SU-DHL-6 (cell line): ENCODE measurements around the gene ARFGEF2.

Experiments
- H2AFZ ChIP-seq: fragments of 200-600 bp; sonication (generic); 2 replicates; pipeline ENCODE4 v1.6.1; 2014; ENCODE audit warnings: low read depth, mild to moderate bottlenecking, moderate library complexity, mixed read lengths, antibody characterized with exemption, low read length; ENCODE audit not compliant: severe bottlenecking
- H3F3A ChIP-seq: fragments of 200-600 bp; shearing (Covaris generic); 2 replicates; pipeline ENCODE4 v1.6.0; 2016; ENCODE audit warnings: antibody characterized with exemption, mild to moderate bottlenecking; ENCODE audit not compliant: insufficient read depth
- H3K27ac ChIP-seq: fragments of 200-600 bp; sonication (generic); 2 replicates; pipeline ENCODE4 v1.5.1; 2016; ENCODE audit warnings: low read depth, mild to moderate bottlenecking, low read length, moderate library complexity, mixed read lengths
- H3K27me3 ChIP-seq: fragments of 200-600 bp; sonication (generic), shearing (Covaris generic); 2 replicates; pipeline ENCODE4 v1.6.0; 2014; ENCODE audit warnings: mild to moderate bottlenecking, low read length
- H3K36me3 ChIP-seq: fragments of 200-600 bp; sonication (generic); 2 replicates; pipeline ENCODE4 v1.6.1; 2014; ENCODE audit warnings: mild to moderate bottlenecking, low read length, mixed read lengths
- H3K4me2 ChIP-seq: fragments of 300-600, 200-600 bp; shearing (Covaris generic), sonication (generic); 2 replicates; pipeline ENCODE4 v1.6.0; 2014; ENCODE audit warnings: low read length, low read depth, mild to moderate bottlenecking; ENCODE audit not compliant: poor library complexity, severe bottlenecking
- H3K4me3 ChIP-seq: fragments of 200-600 bp; sonication (generic); 2 replicates; pipeline ENCODE4 v1.5.1; 2014; ENCODE audit warnings: antibody characterized with exemption, low read length, mild to moderate bottlenecking, mixed read lengths; ENCODE audit not compliant: insufficient read depth, poor library complexity, severe bottlenecking
- H3K79me2 ChIP-seq: fragments of 200-600 bp; sonication (generic); 2 replicates; pipeline ENCODE4 v1.6.1; 2014; ENCODE audit warnings: mild to moderate bottlenecking, low read length, moderate library complexity; ENCODE audit not compliant: insufficient read depth
- H3K9ac ChIP-seq: fragments of 200-600 bp; sonication (generic); 2 replicates; pipeline ENCODE4 v1.7.0; 2014; ENCODE audit warnings: mild to moderate bottlenecking, low read length
- H3K9me2 ChIP-seq: fragments of 200-600 bp; sonication (generic); replicated peaks from 2 replicates; pipeline ENCODE4 v1.6.1; 2014; ENCODE audit warnings: low read length; ENCODE audit not compliant: insufficient read depth
- H3K9me3 ChIP-seq: fragments of 200-600 bp; sonication (generic); 2 replicates; pipeline ENCODE4 v1.6.1; 2014; ENCODE audit warnings: low read length, mixed read lengths; ENCODE audit not compliant: insufficient read depth
- H4K20me1 ChIP-seq: fragments of 200-600 bp; sonication (generic); 2 replicates; pipeline ENCODE4 v1.6.1; 2014; ENCODE audit warnings: low read depth, mild to moderate bottlenecking, antibody characterized with exemption, low read length, moderate library complexity, mixed read lengths
- EZH2phosphoT487 ChIP-seq: fragments of 200-600 bp; sonication (generic), shearing (Covaris generic); conservative IDR thresholded peaks from 2 replicates; pipeline ENCODE4 v1.6.1; 2018; ENCODE audit warnings: mild to moderate bottlenecking, antibody characterized with exemption, low read length, moderate library complexity, mixed read lengths
- TF ChIP-seq, protein P1 (sequence below): fragments of 200-600 bp; sonication (generic); IDR thresholded peaks from one replicate; pipeline ENCODE4 v1.5.1; 2017; ENCODE audit warnings: antibody characterized with exemption, mild to moderate bottlenecking, low read length, moderate library complexity; ENCODE audit not compliant: insufficient read depth, poor library complexity, severe bottlenecking

Gene ARFGEF2

DNA sequence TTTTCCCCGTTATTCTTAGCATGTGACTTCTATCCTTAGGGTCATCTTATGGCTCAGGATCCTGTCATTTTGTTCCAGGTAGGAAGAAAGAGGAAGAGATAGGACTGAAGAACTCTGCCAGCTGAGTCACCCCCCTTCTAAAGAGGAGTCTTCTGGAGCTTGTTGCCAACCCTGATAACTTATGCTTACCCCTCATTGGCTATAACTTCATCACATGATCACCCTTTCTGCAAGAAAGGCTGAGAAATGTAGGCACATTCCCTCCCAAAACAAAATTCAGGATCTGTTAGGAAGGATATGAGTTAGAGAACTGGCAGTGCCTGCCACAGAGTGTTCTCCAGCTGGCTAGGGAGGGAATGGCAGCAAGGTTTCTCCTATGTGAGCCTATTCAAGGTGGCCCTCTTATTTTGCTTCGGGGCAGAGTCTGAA is 35.6 kb downstream of the ARFGEF2 start:
- no peak for TF ChIP-seq EZH2phosphoT487
- TF ChIP-seq, protein P1, sequence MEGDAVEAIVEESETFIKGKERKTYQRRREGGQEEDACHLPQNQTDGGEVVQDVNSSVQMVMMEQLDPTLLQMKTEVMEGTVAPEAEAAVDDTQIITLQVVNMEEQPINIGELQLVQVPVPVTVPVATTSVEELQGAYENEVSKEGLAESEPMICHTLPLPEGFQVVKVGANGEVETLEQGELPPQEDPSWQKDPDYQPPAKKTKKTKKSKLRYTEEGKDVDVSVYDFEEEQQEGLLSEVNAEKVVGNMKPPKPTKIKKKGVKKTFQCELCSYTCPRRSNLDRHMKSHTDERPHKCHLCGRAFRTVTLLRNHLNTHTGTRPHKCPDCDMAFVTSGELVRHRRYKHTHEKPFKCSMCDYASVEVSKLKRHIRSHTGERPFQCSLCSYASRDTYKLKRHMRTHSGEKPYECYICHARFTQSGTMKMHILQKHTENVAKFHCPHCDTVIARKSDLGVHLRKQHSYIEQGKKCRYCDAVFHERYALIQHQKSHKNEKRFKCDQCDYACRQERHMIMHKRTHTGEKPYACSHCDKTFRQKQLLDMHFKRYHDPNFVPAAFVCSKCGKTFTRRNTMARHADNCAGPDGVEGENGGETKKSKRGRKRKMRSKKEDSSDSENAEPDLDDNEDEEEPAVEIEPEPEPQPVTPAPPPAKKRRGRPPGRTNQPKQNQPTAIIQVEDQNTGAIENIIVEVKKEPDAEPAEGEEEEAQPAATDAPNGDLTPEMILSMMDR, result no peak
- no peak overlapping the region for H3K4me2 ChIP-seq
- no peaks in the 10 kb centered on the region for H3F3A ChIP-seq
- H2AFZ ChIP-seq, result no peak overlapping the region
- H3K27ac ChIP-seq, result no peak overlapping the region
- H3K9me3 ChIP-seq, result no peaks in the 10 kb centered on the region
- no peak overlapping the region for H3K9ac ChIP-seq
- no peaks in the 10 kb centered on the region for H3K79me2 ChIP-seq
- peaks cover 3% of the 10 kb centered on the region; the same call in 1 of the 2 replicates for H3K36me3 ChIP-seq
- no peaks in the 10 kb centered on the region for H4K20me1 ChIP-seq
- no peak overlapping the region for H3K4me3 ChIP-seq
- no peaks in the 10 kb centered on the region for H3K9me2 ChIP-seq
- no peaks in the 10 kb centered on the region for H3K27me3 ChIP-seq

DNA sequence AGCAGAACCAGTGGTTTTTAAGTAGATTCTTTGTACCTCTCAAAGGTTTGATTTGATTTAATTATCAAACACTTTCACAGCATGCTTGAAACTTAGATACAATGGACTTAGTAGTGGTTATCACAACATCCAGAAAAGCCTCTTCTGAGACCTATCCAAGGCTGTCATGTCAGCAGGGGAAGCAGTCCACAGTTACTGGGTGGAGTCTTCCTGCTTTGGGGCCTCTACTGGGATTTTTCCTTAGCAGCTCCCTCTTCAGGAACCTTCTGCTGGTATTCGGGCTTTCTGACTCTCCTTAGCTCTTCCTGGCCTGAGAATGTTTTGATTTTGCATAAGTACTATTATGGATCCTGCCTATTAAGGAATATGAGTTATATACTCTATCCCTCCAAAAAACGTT is 36.0 kb downstream of the ARFGEF2 start:
- TF ChIP-seq EZH2phosphoT487, result no peak
- TF ChIP-seq, protein P1, result no peak
- Histone ChIP-seq H3F3A (no peaks in the 10 kb centered on the region), H3K27me3 (no peaks in the 10 kb centered on the region), H3K4me3 (no peak overlapping the region), H3K36me3 (peaks cover 3% of the 10 kb centered on the region; the same call in 1 of the 2 replicates), H3K9ac (no peak overlapping the region), H4K20me1 (no peaks in the 10 kb centered on the region), H2AFZ (no peak overlapping the region), H3K27ac (no peak overlapping the region), H3K9me2 (no peaks in the 10 kb centered on the region), H3K4me2 (no peak overlapping the region), H3K9me3 (no peaks in the 10 kb centered on the region), H3K79me2 (no peaks in the 10 kb centered on the region)

DNA sequence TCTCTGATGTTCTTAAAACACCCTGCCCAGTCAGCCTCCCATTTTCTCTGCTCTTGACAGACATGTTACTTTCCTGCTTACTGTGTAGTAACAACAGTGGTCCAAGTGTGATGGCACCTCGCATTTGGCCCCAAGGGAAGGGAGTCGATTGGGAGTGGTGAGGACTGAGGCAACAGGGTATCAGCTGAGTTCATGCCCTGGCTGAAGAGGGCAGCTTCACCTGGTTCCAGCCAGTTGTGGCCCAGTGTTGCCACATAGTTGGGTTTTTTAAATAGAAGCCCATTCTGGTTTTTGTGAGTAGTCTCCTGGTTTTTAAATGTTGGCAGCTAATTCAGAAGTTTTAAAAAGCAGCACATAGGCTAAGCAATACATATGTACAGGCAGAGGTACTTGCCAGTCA is 37.2 kb downstream of the ARFGEF2 start:
- Histone ChIP-seq H3K36me3 (peaks cover 3% of the 10 kb centered on the region; the same call in 1 of the 2 replicates), H3K9ac (no peak overlapping the region), H3K4me2 (no peak overlapping the region), H3K4me3 (no peak overlapping the region), H2AFZ (no peak overlapping the region), H4K20me1 (no peaks in the 10 kb centered on the region), H3K27me3 (no peaks in the 10 kb centered on the region), H3K27ac (no peak overlapping the region), H3F3A (no peaks in the 10 kb centered on the region), H3K79me2 (no peaks in the 10 kb centered on the region), H3K9me2 (no peaks in the 10 kb centered on the region), H3K9me3 (no peaks in the 10 kb centered on the region)
- no peak for TF ChIP-seq EZH2phosphoT487
- TF ChIP-seq, protein P1, result no peak
